Upper lobe of left lung (tissue), 6 donors: Measurements from ENCODE around the gene SLC25A21. TPM values are rescaled to one million over a fixed set of nuclear protein-coding genes. Genes with fewer than 3 reads are reported as not detected.

ENCODE experiments used
- ATAC-seq, 2 donors: fragments of 200-7000 bp; cut with Tn5 transposase; one replicate each; pipeline ENCODE4 v1.9.1; 2022; ENCODE audit warnings: mild to moderate bottlenecking in 2 of 2, moderate library complexity in 2 of 2; ENCODE audit not compliant: low FRiP score in 2 of 2
- DNase-seq, 2 donors: peaks; one replicate each; pipeline ENCODE4 v3.0.0-alpha.2; 2019 to 2020
- H3K27ac ChIP-seq, 4 donors: fragments of 200-600 bp; sonication (generic); one replicate each; pipeline ENCODE4 v1.5.1; 2016 to 2019
- H3K27me3 ChIP-seq, 4 donors: fragments of 200-600 bp; sonication (generic); one replicate each; pipeline ENCODE4 v1.5.1; 2017 to 2019
- H3K36me3 ChIP-seq, 4 donors: fragments of 200-600 bp; sonication (generic); one replicate each; pipeline ENCODE4 v1.5.1; 2016 to 2019
- H3K4me1 ChIP-seq, 4 donors: fragments of 200-600 bp; sonication (generic); one replicate each; pipeline ENCODE4 v1.5.1; 2018 to 2019
- H3K4me3 ChIP-seq, 4 donors: fragments of 200-600 bp; sonication (generic); one replicate each; pipeline ENCODE4 v1.5.1; 2017 to 2019; ENCODE audit warnings: mild to moderate bottlenecking in 2 of 4, moderate library complexity in 1 of 4
- H3K9me3 ChIP-seq, 4 donors: fragments of 200-600 bp; sonication (generic); one replicate each; pipeline ENCODE4 v1.5.1; 2018 to 2019
- EP300 ChIP-seq, 4 donors: sonication (generic); formaldehyde crosslinking; IDR thresholded peaks; one replicate each; pipeline ENCODE4 v1.5.1; 2017; ENCODE audit warnings: antibody characterized with exemption in 4 of 4, control low read depth in 2 of 4
- POLR2A ChIP-seq, 4 donors: fragments of 450-650 bp; IDR thresholded peaks; one replicate each; pipeline ENCODE4 v1.5.1; 2016 to 2017; ENCODE audit warnings: antibody characterized with exemption in 4 of 4, mild to moderate bottlenecking in 2 of 4
- POLR2AphosphoS5 ChIP-seq, 2 donors: sonication (generic); formaldehyde crosslinking; IDR thresholded peaks; one replicate each; pipeline ENCODE4 v1.5.1; 2017; ENCODE audit warnings: antibody characterized with exemption in 2 of 2
- WGBS, 2 donors: methylation state at CpG; one replicate each; pipeline ENCODE4 v1.1.5; 2017 to 2018; 5-methylcytosine and 5-hydroxymethylcytosine counted together
- total RNA-seq, 6 donors: library from RNA; depleted of rRNA in 4 of 6; stranded (reverse); fragments of >200 nt in 4 of 6; gene quantifications; one replicate each; pipeline versions ENCODE4 v1.1.0 to v1.2.1, GENCODE V29; 2016 to 2021
- TF ChIP-seq, protein P1 (sequence below), 6 experiments: fragments of 450-650 bp in 4 of 6; fragments of 200-600 bp in 2 of 6; sonication (generic) in 2 of 6; IDR thresholded peaks; one replicate each; pipeline ENCODE4 v1.5.1; 2016 to 2019; ENCODE audit warnings: antibody characterized with exemption in 6 of 6
- donor health status: DM: no; HTN: no; CAD: no; lungs with moderate emphysema.
- donor health status: DM: no; HTN: yes; CAD: no; lungs with severe emphysema.

Gene SLC25A21
- total RNA-seq, 6 donors from 2014 or later, result 0.15 to 1.7 (median 0.30) TPM; not detected in 3

DNA sequence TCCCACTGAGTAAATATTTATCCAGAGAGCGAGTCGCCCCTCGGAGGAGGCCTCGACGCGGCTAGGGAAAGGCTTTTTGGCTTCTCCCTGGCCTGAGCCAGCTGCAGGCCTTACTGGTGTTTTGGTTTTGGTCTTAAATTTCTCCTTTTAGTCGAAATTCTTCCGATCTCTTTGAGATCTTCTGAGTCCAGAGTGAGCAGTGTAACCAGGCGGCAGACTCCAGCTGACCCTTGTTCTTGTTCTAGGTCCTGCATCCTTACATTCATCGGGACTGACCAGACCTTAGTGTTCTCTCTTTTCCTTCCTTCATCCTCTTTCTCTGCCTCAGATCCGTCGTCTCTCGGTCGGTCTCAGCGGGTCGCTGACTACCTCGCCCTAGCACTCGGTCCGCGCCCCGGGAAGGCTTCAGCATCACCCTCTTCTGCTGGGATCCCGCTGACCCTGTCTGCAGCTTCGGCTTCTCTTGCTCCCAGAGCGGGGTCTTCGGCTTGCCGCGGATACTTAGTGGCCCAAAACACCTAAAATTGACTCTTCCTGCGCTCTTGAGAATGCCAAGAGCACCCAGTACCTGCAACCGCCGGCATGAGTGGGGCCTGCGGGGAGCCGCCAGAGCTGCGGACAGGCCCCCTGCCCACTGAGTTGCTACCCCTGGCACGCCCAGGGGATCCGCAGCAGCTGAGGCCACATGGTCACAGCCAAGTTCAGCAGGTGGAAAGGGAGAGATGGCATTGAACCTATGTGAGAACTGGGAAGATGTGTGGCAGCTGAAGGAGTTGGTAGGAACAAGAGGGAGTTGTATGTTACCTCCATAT is 513.2 kb downstream of the SLC25A21 start:
- H3K4me1 ChIP-seq, result peaks cover 35 to 71% (median 62%) of the 10 kb centered on the region in 4 donors
- 5 to 14% methylated on average over 34 of the region's 35 CpGs for WGBS, 2 donors
- ATAC-seq, result no peak

DNA sequence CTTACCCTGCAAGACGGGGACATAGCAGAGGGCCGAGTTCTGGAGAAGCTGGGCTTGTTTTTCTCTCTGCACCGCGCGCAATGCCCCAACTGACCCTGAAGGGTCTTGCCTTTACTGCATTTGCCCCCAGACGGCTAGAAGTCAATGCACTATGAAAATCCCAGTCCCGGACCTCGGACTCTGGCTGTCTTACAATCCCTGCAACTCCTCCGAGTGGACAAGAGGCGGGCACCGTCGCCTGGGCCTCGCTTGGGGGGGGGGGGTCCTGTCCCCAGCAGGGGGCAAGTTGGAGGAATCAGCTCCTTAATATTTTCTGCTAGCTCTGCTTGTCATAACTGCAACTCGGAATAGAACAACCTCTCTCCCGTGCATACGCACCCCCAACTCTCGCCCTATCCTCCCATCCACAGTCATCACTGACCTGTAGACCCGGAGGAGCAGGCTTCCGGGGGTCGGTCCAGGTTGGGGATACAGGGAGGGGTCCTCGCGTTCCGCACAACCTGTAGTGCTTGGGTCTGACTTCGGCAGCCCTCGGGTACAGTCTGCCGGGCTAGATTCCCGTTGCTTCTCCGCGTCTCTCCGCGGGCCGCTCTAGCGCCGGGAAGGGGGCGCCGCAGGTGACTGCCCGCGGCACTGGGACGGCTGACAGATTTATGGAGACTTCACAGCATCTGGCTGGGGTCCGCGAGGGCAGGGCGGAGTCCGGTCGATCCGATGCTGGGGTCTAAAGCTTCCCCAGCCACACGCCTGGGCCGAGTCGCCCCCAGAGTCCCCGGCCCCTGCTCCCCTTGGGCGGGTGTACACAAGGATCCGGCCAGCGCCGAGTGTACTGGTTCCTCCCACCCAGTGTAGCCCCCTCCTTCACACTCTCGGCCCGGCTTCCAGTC is 514.0 kb downstream of the SLC25A21 start:
- no peak for ATAC-seq
- TF ChIP-seq POLR2AphosphoS5 (IDR thresholded peaks at IDR 0.05) (no peak), EP300 (IDR thresholded peaks at IDR 0.05) (no peak)
- Histone ChIP-seq H3K4me1 (peaks cover 32 to 63% (median 54%) of the 10 kb centered on the region in 4 donors), H3K9me3 (no peaks in the 10 kb centered on the region), H3K36me3 (no peaks in the 10 kb centered on the region), H3K4me3 (peak overlapping the region in 2 of 4 donors; percentile 17 to 31), H3K27me3 (peaks cover 4 to 94% (median 70%) of the 10 kb centered on the region in 4 donors), H3K27ac (no peak overlapping the region)
- DNase-seq, result peak in 1 of 2 donors; percentile 72
- 9 to 12% methylated on average over 11 to 43 of the region's 55 CpGs for WGBS, 2 donors

More for the DNA sequence above, 513.2 kb downstream of the SLC25A21 start:
- H3K9me3 ChIP-seq, result no peaks in the 10 kb centered on the region
- H3K36me3 ChIP-seq, result no peaks in the 10 kb centered on the region
- H3K27ac ChIP-seq, result no peak overlapping the region
- H3K27me3 ChIP-seq, result peaks cover 4 to 94% (median 71%) of the 10 kb centered on the region in 4 donors
- H3K4me3 ChIP-seq, result no peak overlapping the region
- peak in 1 of 2 donors; percentile 58 for DNase-seq
- TF ChIP-seq, protein P1, sequence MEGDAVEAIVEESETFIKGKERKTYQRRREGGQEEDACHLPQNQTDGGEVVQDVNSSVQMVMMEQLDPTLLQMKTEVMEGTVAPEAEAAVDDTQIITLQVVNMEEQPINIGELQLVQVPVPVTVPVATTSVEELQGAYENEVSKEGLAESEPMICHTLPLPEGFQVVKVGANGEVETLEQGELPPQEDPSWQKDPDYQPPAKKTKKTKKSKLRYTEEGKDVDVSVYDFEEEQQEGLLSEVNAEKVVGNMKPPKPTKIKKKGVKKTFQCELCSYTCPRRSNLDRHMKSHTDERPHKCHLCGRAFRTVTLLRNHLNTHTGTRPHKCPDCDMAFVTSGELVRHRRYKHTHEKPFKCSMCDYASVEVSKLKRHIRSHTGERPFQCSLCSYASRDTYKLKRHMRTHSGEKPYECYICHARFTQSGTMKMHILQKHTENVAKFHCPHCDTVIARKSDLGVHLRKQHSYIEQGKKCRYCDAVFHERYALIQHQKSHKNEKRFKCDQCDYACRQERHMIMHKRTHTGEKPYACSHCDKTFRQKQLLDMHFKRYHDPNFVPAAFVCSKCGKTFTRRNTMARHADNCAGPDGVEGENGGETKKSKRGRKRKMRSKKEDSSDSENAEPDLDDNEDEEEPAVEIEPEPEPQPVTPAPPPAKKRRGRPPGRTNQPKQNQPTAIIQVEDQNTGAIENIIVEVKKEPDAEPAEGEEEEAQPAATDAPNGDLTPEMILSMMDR (IDR thresholded peaks at IDR 0.05), result no peak
- TF ChIP-seq POLR2AphosphoS5 (IDR thresholded peaks at IDR 0.05), result no peak
- TF ChIP-seq EP300 (IDR thresholded peaks at IDR 0.05), result no peak
- no peak for TF ChIP-seq POLR2A (IDR thresholded peaks at IDR 0.05)

DNA sequence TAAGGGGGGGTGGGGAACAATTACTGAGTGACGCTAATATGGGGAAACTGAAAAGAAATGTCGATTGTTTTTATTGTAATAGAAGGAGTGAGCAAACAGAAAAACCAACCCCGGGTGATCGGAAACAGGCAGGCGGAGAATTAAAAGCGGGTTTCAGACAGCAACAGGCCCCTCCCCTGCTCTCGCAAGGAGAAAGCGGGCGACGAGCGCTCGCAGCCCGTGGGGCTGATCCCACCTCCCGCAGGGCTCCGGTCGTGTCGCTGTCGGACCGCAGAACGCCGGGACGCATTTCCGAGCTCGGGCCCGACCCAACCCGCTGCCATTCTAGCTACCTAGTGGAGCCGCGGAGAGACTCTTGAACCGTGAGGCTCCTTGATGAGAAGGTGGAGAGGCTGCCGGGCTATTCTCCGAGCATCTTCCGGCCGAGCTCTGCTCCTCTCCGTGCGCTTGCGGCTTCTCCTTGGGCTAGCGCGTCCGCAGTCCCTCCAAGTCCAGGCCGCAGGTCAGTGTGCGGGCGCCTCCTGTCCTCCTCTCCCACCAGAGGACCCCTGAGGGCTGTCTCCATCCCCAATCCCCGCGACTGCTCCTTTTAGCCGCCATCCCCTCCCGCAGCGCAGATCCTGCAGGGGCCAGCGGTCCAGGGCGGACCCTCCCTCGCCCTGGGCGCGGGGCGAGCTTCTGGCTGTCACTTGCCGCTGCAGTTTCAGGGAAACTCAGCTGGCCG is 514.8 kb downstream of the SLC25A21 start:
- ATAC-seq (no peak), DNase-seq (peak in 1 of 2 donors; percentile 77)
- WGBS, 2 donors, result 6 to 8% methylated on average over 51 to 54 of the region's 55 CpGs
- Histone ChIP-seq H3K9me3 (no peaks in the 10 kb centered on the region), H3K27ac (no peak overlapping the region), H3K4me1 (peaks cover 31 to 55% (median 46%) of the 10 kb centered on the region in 4 donors), H3K27me3 (peaks cover 4 to 93% (median 62%) of the 10 kb centered on the region in 4 donors), H3K4me3 (peak overlapping the region in 3 of 4 donors; percentile 17 to 31 (median 23)), H3K36me3 (no peaks in the 10 kb centered on the region)
- no peak for TF ChIP-seq POLR2A (IDR thresholded peaks at IDR 0.05)
- no peak for TF ChIP-seq EP300 (IDR thresholded peaks at IDR 0.05)
- TF ChIP-seq, protein P1 (IDR thresholded peaks at IDR 0.05), result no peak
- TF ChIP-seq POLR2AphosphoS5 (IDR thresholded peaks at IDR 0.05), result no peak

DNA sequence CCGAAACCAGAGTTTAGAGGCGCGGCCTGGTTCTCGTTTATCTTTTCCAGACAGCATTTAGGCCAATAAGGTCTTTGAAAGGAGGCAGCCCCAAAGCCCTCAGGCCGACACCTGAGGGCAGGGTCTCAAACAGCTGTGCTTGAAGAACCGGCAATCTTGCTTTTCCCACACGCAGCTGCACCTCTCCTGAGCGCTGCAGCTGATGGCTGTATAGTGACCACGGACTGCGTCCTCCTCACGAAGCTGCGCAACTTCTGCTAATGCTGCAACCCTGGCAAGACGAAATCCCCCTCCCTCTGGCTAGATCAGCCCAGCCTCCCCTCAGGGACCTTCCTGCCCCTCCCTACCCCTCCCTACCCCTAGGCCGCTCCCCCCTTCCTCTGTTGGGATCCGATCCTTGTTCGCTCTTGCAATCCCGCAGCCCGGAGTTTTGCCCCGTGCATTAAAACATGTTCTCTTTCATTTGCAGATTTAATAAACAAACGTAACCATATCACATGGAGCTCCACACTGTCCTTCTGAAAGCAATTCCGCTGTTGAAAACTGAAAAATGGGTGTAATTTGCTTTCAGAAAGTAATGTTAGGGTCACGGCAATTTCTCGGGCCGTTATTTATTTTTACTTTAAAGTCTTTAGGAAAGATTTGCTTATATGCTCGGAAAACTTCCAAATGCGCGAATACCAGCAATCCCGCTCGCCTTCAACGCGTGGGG is 515.6 kb downstream of the SLC25A21 start:
- no peak for TF ChIP-seq EP300 (IDR thresholded peaks at IDR 0.05)
- TF ChIP-seq, protein P1 (IDR thresholded peaks at IDR 0.05), result no peak
- TF ChIP-seq POLR2A (IDR thresholded peaks at IDR 0.05), result no peak
- no peak for TF ChIP-seq POLR2AphosphoS5 (IDR thresholded peaks at IDR 0.05)
- H3K4me3 ChIP-seq, result peak overlapping the region in 2 of 4 donors; percentile 23 to 31
- no peak overlapping the region for H3K27ac ChIP-seq
- H3K9me3 ChIP-seq, result no peaks in the 10 kb centered on the region
- peaks cover 4 to 87% (median 57%) of the 10 kb centered on the region in 4 donors for H3K27me3 ChIP-seq
- no peaks in the 10 kb centered on the region for H3K36me3 ChIP-seq
- DNase-seq, result no peak
- peaks cover 24 to 48% (median 38%) of the 10 kb centered on the region in 4 donors for H3K4me1 ChIP-seq
- 11 to 15% methylated on average over 24 to 31 of the region's 31 CpGs for WGBS, 2 donors
- ATAC-seq, result no peak
